NCI-H1694 treated with DMSO at 0.1 percent for 48 hours (cell line): Measurements from ENCODE around the gene LIPT1.
A peak's percentile ranks its signal among the peaks of the same experiment; 100 is the strongest.
"Not testable (repeated sequence)": the region's sequence is repeated elsewhere in the genome, so short reads cannot be mapped to it uniquely, and the experiment has no call there.

ENCODE experiments used
- DNase-seq: peaks from one replicate; lab custom pipeline; 2025; lab: John Stamatoyannopoulos, UW

Gene LIPT1

DNA sequence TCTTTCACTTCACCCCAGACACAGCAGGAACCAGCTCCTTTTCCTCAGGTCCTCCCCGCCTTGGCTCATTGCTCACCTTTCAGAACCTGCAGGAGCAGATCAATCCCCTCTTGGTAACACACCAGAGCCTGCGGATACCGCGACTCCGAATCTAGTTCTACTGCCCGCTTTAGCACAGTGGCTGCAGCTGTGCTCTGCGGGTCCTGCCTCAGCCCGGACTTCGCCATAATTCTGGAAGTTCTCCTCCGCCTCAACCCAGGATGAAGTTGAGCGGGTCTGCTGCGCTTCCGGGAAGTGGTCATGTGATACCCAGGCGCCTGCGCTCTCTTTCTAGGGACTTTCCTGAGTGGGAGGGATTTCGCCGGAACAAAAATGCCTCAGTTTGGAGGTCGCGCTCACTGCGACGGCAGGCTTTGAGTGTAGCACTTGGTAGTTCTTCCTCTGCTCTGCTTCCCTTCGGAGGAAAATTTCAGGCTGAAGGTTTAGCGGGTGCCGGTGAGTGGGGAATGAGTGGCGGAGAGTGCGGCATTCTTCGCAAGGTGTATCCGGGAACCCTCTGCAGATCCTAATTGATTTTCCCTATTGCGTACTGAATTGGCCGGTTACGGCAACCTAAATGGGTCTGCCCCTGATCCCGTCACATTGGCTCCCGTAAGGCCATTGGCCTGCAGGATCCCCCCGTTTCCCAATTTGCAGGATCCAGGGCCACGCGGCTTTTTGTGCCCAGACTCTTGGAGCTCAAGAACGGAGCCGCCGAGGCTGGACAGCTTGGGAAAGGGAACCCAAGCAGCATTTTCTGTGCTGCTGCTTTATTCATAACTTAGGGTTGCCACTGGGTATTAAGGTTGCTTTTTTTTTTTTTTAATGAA is 26.2 kb downstream of the LIPT1 start, which contains the start of the genes MITD1 and MRPL30:
MITD1 (minus strand) TSS at position 304 of the 869 bp plus-strand sequence; CDS start at position 227, 77 bp downstream.
MRPL30 (plus strand) TSS at position 430 of the 869 bp plus-strand sequence. CDS start 5,020 bp downstream, outside the sequence.
- peak; percentile 91 for DNase-seq

DNA sequence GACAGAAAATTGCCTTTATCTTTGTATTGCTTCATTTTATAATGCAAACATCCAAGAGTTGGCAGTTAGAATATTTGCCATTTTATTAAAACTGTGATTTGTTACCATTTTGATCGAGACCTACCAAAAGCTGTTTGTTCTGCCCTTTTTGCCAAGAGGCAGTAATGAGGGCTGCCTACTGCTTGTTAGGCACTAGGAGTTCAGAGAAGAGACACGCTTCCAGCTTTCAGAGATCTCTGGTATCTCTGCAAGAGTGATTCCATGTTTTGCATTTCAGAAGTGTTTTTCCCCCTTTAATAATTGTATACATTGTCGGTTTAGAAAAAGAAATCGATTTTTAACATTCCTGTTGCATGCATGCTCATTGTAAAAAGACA is 26.8 kb downstream of the LIPT1 start:
- no peak for DNase-seq

DNA sequence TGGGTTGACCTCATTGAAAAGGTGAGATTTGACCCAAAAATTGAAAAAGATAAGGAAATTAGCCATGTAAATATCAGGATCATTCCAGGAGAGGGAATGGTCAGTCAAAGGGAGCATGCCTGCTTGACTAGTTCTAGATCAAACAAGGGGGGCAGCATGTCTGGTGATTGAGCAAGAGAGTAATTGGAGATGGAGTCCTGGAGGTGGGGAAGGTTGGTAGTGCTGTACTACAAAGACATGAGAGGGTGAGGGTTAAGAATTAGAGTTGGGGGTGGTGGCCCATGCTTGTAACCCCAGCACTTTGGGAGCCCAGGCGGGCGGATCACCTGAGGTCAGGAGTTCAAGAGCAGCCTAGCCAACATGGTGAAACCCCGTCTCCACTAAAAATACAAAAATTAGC is 28.3 kb downstream of the LIPT1 start:
- no peak for DNase-seq

DNA sequence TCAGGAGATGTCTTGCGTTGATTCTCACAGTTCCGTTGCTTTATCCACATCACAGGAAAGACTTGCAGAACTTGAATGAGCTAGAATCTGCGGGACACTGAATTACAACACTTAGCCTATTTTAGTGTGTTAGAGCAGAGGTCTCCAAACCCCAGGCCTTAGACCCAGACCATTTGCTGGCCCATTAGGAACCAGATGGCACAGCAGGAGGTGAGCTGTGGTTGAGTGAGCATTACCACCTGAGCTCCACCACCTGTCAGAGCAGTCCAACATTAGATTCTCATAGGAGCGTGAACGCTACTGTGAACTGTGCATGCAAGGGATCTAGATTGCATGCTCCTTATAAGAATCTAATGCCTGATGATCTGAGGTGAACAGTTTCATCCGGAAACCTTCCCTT is 30.0 kb downstream of the LIPT1 start:
- no peak for DNase-seq

DNA sequence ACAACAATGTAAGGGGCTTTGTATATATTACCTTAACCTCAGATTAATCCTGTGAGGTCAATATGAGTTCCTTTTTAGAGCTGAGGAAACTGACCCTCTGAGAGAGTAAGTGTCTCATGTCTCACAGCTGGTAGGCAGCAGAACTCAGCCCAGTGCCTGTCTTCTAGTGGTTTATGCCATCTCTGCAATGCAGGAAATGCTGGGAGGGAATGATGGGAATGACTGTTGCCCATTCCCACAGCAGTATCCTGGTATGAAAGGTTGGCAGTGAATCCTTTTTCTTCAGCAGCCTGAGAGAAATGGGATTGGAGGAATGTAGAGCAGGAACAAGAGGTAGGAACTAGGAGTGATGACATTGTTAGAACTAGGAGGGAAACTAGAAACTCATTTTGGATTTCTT is 32.2 kb downstream of the LIPT1 start:
- no peak for DNase-seq

DNA sequence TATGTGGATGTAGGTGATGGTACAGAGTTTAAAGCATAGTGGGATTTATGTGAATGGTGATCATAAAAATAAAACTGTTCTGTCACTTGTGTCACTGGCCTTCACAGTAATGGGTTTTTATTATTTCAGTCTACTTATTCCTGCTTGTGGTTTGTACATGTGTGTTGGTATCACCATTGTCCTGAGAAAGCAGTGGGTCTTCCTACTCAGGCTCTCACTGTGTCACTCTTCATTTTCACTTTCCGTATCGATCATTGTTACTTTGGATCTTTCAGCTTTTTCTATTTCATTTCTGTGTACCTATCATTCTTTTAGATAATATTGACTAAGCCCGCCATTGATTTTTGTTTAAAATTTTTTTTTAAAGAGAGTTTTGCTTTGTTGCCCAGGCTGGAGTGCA is 33.6 kb downstream of the LIPT1 start:
- DNase-seq: no peak

DNA sequence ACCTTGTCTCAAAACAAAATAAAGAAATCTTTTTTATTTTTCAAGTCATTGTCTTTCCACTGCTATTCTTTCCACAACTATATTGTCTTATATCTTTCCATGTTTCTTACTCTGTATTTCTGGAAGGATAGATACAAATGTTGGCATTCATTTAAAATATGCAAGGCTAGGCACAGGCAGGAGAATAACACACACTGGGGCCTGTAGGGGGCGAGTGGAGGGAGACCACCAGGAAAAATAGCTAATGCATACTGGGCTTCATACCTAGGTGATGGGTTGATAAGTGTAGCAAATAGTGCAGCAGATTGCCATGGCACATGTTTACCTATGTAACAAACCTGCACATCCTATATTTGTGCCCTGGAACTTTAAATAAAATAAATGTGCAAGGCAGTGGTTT is 35.8 kb downstream of the LIPT1 start:
- DNase-seq: no peak

DNA sequence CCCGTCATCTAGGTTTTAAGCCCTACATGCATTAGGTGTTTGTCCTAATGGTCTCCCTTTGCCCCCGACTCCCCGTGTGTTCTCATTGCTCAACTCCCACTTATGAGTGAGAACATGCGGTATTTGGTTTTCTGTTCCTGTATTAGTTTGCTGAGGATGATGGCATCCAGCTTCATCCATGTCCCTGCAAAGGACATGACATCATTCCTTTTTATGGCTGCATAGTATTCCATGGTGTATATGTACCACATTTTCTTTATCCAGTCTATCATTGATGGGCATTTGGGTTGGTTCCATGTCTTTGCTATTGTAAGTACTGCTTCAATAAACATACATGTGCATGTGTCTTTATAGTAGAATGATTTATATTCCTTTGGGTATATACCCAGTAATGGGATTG is 37.6 kb downstream of the LIPT1 start:
- not testable (repeated sequence) for DNase-seq

DNA sequence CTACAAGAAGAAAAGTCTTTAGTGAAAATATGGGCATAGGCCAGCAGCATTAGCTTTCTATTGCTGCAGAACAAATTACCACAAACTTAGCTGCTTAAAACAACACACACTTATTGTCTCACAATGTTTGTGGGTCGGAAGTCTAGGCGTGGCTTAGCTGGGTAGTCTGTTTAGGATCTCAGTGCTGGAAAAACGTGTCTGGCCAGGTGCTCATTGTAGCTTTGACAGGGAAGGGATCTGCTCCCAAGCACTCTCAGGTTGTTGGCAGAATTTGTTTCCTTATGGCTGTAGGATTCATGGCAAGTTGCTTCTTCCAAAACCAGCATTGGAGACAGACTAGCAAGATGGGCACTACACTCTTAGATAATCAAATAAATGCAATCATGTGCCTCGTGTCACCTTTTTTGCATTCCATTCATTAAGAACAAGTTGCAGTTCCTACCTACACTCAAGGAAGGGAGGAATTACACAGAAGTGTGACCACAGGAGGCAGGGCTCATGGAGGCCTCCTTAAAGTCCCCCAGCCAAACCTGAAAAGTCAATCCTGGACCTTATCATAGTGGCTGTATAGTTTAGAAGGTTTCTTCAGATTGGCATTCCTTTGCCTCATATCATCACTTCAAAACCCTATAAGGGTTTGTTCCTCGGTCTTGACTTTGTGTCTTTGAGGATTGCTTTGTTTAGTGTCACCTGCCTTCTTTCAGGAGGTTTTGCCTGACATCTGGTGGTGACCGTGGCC is 43.5 kb downstream of the LIPT1 start:
- DNase-seq: no peak

DNA sequence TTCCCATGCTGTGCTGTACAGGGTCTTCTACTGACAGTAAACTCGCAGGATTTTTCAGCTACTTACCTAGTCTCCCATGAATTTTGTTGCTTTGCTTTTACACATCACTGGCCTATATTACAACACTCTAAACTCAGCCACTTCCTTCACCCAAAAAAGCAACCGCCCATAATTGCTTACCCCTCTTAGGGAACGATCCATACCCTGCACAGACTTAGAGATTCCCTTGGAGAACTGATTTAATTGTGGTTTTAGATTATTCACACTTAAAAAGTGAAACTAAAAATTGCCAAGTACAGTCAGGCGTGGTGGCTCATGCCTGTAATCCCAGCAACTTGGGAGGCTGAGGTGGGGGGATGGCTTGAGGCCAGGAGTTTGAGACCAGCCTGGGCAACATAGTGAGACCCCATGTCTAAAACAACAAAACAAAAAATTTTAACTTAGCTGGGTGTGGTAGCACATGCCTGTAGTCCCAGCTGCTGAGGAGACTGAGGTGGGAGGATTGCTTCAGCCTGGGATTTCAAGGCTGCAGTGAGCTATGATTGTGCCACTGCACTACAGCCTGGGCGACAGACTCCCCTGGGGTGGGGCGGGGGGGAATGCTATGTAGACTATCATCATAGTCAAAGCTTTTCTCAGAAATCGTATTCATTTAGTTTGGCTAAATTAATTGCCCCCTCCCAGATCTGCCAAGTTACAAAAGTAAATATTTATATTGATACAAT is 45.5 kb downstream of the LIPT1 start:
- no peak for DNase-seq

DNA sequence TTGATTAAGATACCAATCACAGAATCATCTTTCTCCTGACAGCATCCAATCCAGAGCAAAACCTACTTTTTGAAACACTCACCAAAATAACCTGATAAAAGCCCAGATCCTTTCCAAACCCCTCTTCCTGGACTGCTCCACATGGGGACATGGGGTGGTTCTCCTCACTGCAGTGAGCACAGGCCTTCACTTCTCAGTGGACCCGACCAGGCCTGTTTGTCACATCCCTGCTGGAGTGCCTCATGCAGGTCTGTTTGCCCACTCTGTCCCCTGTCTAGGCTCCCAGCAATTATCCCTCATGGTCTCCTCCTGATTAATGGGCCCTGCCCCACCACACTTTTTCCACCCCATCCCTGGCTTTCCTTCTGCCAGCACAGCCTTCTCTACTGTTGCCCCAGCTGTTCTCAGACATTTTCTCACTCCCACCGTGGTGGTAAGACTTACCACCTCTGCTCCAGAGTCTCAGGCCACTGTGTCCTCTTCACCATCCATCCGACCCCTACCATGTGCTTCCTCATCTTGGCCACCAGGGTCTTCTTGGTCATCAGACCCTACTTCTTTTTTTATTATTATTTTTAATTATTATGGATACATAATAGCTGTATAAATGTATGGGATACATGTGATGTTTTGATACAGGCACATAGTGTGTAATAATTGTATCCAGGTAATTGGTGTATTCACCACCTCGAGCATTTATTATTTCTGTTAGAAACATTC is 47.4 kb downstream of the LIPT1 start:
- no peak for DNase-seq

DNA sequence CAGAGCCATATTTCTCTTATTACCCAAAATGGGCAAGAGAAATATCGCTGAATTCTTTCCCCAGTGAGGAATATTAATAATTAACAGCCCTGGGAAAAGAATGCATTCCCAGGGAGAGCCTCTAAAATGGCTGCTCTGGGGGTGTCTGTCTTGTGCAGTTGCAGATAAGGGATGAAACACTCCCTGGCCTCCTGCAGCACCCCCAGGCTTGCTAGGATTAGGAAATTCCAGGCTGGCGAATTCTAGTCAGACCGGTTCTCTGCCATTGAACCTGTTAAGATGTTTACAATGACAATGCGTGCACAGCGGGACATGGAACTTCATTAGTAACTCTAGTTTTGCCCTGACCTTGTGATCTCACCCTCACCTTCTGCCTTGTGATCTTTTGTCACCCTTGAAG is 50.7 kb downstream of the LIPT1 start:
- DNase-seq: no peak
